ENCODE data around the gene ATP2C1.

DNA sequence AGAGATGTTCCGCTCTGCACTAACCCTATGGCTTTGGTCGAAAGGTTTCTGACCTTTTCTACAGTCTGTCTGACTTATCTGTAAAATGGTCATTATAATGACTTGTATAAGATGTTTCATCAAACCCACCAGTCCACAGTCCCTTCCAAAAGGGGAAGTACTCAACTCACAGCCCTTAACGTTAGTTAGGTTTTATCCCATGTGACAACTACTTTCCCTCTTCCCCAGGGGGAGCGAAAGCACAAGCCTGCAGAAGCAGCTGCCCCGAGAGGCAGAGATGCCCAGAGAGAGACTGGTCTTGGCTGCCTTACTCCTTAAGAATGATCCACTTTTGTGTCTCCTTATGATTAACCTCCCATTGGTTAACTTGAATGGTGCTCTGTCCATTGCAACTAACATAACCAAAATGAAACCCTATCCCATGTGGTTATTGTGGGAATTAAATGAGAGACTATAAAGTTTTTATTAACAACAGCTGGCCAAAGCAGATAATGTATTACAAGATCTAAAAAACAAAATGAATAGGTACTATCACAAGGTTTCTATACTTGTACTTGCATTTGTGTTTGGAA is 126.3 kb downstream of the ATP2C1 start:
- TF ChIP-seq, protein P1, sequence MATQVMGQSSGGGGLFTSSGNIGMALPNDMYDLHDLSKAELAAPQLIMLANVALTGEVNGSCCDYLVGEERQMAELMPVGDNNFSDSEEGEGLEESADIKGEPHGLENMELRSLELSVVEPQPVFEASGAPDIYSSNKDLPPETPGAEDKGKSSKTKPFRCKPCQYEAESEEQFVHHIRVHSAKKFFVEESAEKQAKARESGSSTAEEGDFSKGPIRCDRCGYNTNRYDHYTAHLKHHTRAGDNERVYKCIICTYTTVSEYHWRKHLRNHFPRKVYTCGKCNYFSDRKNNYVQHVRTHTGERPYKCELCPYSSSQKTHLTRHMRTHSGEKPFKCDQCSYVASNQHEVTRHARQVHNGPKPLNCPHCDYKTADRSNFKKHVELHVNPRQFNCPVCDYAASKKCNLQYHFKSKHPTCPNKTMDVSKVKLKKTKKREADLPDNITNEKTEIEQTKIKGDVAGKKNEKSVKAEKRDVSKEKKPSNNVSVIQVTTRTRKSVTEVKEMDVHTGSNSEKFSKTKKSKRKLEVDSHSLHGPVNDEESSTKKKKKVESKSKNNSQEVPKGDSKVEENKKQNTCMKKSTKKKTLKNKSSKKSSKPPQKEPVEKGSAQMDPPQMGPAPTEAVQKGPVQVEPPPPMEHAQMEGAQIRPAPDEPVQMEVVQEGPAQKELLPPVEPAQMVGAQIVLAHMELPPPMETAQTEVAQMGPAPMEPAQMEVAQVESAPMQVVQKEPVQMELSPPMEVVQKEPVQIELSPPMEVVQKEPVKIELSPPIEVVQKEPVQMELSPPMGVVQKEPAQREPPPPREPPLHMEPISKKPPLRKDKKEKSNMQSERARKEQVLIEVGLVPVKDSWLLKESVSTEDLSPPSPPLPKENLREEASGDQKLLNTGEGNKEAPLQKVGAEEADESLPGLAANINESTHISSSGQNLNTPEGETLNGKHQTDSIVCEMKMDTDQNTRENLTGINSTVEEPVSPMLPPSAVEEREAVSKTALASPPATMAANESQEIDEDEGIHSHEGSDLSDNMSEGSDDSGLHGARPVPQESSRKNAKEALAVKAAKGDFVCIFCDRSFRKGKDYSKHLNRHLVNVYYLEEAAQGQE (IDR thresholded peaks at IDR 0.05; ENCODE audit: insufficient read depth in 1 of 2, low read depth in 2 of 2, low read length in 2 of 2), result no peak
- no peak for TF ChIP-seq SIN3A (IDR thresholded peaks at IDR 0.05; ENCODE audit: borderline replicate concordance, insufficient read depth, low read length)
- no peak for TF ChIP-seq POLR2AphosphoS5 (IDR thresholded peaks at IDR 0.05; ENCODE audit: low read depth, low read length)
- TF ChIP-seq TAF1 (IDR thresholded peaks at IDR 0.05; ENCODE audit: borderline replicate concordance, insufficient read depth, low read length), result no peak

Measured in PFSK-1 (cell line).